SK-N-SH treated with all-trans-retinoic acid at 6 μM for 48 hours (cell line): ENCODE data around the gene RGL2.
A peak's percentile ranks its signal among the peaks of the same experiment; 100 is the strongest.

Experiments
- ATAC-seq: fragments of 200-7000 bp; cut with Tn5 transposase; 3 replicates; pipeline ENCODE4 v1.9.1; 2020; ENCODE audit warnings: mild to moderate bottlenecking, moderate library complexity
- ARNTL ChIP-seq: fragments of 450-650 bp; formaldehyde crosslinking; IDR thresholded peaks from 2 replicates; pipeline ENCODE4 v1.5.0; 2020; ENCODE audit warnings: low read depth, mild to moderate bottlenecking, moderate library complexity, borderline replicate concordance
- BACH2 ChIP-seq: fragments of 250-450 bp; sonication (Bioruptor Pico); IDR thresholded peaks from 2 replicates; pipeline ENCODE4 v1.9.0; 2021; ENCODE audit warnings: mild to moderate bottlenecking, borderline replicate concordance
- CSDC2 ChIP-seq: fragments of 250-450 bp; sonication (Bioruptor Pico); IDR thresholded peaks from 2 replicates; pipeline ENCODE4 v1.5.0; 2020; ENCODE audit warnings: mild to moderate bottlenecking, moderate library complexity
- CSRNP3 ChIP-seq: fragments of 250-450 bp; sonication (Bioruptor Pico); IDR thresholded peaks from 2 replicates; pipeline ENCODE4 v1.5.1; 2021; ENCODE audit warnings: mild to moderate bottlenecking, moderate library complexity
- ESRRG ChIP-seq: fragments of 250-450 bp; sonication (Bioruptor Pico); IDR thresholded peaks from 2 replicates; pipeline ENCODE4 v1.6.1; 2021; ENCODE audit warnings: mild to moderate bottlenecking
- ISL1 ChIP-seq: fragments of 250-450 bp; sonication (Bioruptor Pico); IDR thresholded peaks from 2 replicates; pipeline ENCODE4 v2.1.2; 2022; ENCODE audit warnings: mild to moderate bottlenecking, moderate library complexity
- OSR1 ChIP-seq: fragments of 250-450 bp; sonication (Bioruptor Pico); IDR thresholded peaks from 2 replicates; pipeline ENCODE4 v1.8.0; 2022; ENCODE audit warnings: moderate library complexity, mild to moderate bottlenecking, inconsistent platforms
- PPARA ChIP-seq: fragments of 250-450 bp; sonication (Bioruptor Pico); IDR thresholded peaks from 2 replicates; pipeline ENCODE4 v1.5.0; 2020; ENCODE audit warnings: mild to moderate bottlenecking, borderline replicate concordance
- RARB ChIP-seq: fragments of 250-450 bp; sonication (Bioruptor Pico); IDR thresholded peaks from 2 replicates; pipeline ENCODE4 v1.8.0; 2021; ENCODE audit warnings: mild to moderate bottlenecking, moderate library complexity
- SNAI2 ChIP-seq: fragments of 250-450 bp; sonication (Bioruptor Pico); IDR thresholded peaks from 2 replicates; pipeline ENCODE4 v1.5.0; 2020; ENCODE audit warnings: mild to moderate bottlenecking, moderate library complexity
- TCF4 ChIP-seq: fragments of 250-450 bp; sonication (Bioruptor Pico); IDR thresholded peaks from 2 replicates; pipeline ENCODE4 v1.8.0; 2021; ENCODE audit warnings: mild to moderate bottlenecking, moderate library complexity, borderline replicate concordance
- TOX ChIP-seq: fragments of 250-450 bp; sonication (Bioruptor Pico); IDR thresholded peaks from 2 replicates; pipeline ENCODE4 v1.8.0; 2021; ENCODE audit warnings: mild to moderate bottlenecking, moderate library complexity, borderline replicate concordance
- ZC3H10 ChIP-seq: fragments of 250-450 bp; sonication (Bioruptor Pico); IDR thresholded peaks from 2 replicates; pipeline ENCODE4 v1.5.1; 2021; ENCODE audit warnings: mild to moderate bottlenecking, moderate library complexity
- ZFP3 ChIP-seq: fragments of 250-450 bp; sonication (Bioruptor Pico); IDR thresholded peaks from 2 replicates; pipeline ENCODE4 v1.5.0; 2020; ENCODE audit warnings: mild to moderate bottlenecking, moderate library complexity
- ZFP30 ChIP-seq: fragments of 450-650 bp; formaldehyde crosslinking; IDR thresholded peaks from 2 replicates; pipeline ENCODE4 v1.5.0; 2022; ENCODE audit warnings: mild to moderate bottlenecking, moderate library complexity
- ZNF565 ChIP-seq: fragments of 450-650 bp; formaldehyde crosslinking; conservative IDR thresholded peaks from 2 replicates; pipeline ENCODE4 v1.5.0; 2020; ENCODE audit warnings: low read depth, mild to moderate bottlenecking, moderate library complexity
- ZNF8 ChIP-seq: fragments of 450-650 bp; formaldehyde crosslinking; IDR thresholded peaks from 2 replicates; pipeline ENCODE4 v1.5.0; 2020; ENCODE audit warnings: mild to moderate bottlenecking, moderate library complexity
- TF ChIP-seq, protein P1 (sequence below): fragments of 250-450 bp; sonication (Bioruptor Pico); IDR thresholded peaks from 2 replicates; pipeline ENCODE4 v1.8.0; 2021; ENCODE audit warnings: low read depth, mild to moderate bottlenecking, moderate library complexity, borderline replicate concordance
- TF ChIP-seq, protein P2 (sequence below): fragments of 250-450 bp; sonication (Bioruptor Pico); IDR thresholded peaks from 2 replicates; pipeline ENCODE4 v1.8.0; 2020; ENCODE audit warnings: mild to moderate bottlenecking, moderate library complexity, borderline replicate concordance
- TF ChIP-seq, protein P3 (sequence below): fragments of 250-450 bp; sonication (Bioruptor Pico); IDR thresholded peaks from 2 replicates; pipeline ENCODE4 v1.5.0; 2020; ENCODE audit warnings: mild to moderate bottlenecking, moderate library complexity

Gene RGL2

GRCh38 chr6:33288921-33289783 is 9.6 kb downstream of the RGL2 start, which contains the start of the genes PFDN6 and WDR46:
TSS of gene PFDN6 (plus strand) at chr6:33289601. CDS start at chr6:33289857, 256 bp downstream.
TSS of gene WDR46 (minus strand) at chr6:33289239. CDS start at chr6:33289170, 69 bp downstream.
- peak; percentile 68; the same call in 1 of the 2 replicates for TF ChIP-seq PPARA (CRISPR knock-in tag)
- TF ChIP-seq, protein P1, sequence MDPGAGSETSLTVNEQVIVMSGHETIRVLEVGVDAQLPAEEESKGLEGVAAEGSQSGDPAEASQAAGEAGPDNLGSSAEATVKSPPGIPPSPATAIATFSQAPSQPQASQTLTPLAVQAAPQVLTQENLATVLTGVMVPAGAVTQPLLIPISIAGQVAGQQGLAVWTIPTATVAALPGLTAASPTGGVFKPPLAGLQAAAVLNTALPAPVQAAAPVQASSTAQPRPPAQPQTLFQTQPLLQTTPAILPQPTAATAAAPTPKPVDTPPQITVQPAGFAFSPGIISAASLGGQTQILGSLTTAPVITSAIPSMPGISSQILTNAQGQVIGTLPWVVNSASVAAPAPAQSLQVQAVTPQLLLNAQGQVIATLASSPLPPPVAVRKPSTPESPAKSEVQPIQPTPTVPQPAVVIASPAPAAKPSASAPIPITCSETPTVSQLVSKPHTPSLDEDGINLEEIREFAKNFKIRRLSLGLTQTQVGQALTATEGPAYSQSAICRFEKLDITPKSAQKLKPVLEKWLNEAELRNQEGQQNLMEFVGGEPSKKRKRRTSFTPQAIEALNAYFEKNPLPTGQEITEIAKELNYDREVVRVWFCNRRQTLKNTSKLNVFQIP (CRISPR knock-in tag), result no peak
- TF ChIP-seq, all 23 proteins: peak for 1
- ATAC-seq, result peak; percentile 96

- no peak for ATAC-seq
- TF ChIP-seq ISL1 (CRISPR knock-in tag) (no peak), ZNF565 (CRISPR knock-in tag) (no peak), ZFP30 (CRISPR knock-in tag) (no peak), SNAI2 (no peak), ZNF8 (CRISPR knock-in tag) (no peak), ZC3H10 (CRISPR knock-in tag) (no peak), BACH2 (no peak), PPARA (CRISPR knock-in tag) (no peak), ARNTL (CRISPR knock-in tag) (no peak), CSRNP3 (CRISPR knock-in tag) (no peak), OSR1 (no peak), ZFP3 (CRISPR knock-in tag) (no peak), TCF4 (CRISPR knock-in tag) (no peak)
- TF ChIP-seq, protein P2, sequence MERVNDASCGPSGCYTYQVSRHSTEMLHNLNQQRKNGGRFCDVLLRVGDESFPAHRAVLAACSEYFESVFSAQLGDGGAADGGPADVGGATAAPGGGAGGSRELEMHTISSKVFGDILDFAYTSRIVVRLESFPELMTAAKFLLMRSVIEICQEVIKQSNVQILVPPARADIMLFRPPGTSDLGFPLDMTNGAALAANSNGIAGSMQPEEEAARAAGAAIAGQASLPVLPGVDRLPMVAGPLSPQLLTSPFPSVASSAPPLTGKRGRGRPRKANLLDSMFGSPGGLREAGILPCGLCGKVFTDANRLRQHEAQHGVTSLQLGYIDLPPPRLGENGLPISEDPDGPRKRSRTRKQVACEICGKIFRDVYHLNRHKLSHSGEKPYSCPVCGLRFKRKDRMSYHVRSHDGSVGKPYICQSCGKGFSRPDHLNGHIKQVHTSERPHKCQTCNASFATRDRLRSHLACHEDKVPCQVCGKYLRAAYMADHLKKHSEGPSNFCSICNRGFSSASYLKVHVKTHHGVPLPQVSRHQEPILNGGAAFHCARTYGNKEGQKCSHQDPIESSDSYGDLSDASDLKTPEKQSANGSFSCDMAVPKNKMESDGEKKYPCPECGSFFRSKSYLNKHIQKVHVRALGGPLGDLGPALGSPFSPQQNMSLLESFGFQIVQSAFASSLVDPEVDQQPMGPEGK (CRISPR knock-in tag), result no peak
- TF ChIP-seq, protein P3, sequence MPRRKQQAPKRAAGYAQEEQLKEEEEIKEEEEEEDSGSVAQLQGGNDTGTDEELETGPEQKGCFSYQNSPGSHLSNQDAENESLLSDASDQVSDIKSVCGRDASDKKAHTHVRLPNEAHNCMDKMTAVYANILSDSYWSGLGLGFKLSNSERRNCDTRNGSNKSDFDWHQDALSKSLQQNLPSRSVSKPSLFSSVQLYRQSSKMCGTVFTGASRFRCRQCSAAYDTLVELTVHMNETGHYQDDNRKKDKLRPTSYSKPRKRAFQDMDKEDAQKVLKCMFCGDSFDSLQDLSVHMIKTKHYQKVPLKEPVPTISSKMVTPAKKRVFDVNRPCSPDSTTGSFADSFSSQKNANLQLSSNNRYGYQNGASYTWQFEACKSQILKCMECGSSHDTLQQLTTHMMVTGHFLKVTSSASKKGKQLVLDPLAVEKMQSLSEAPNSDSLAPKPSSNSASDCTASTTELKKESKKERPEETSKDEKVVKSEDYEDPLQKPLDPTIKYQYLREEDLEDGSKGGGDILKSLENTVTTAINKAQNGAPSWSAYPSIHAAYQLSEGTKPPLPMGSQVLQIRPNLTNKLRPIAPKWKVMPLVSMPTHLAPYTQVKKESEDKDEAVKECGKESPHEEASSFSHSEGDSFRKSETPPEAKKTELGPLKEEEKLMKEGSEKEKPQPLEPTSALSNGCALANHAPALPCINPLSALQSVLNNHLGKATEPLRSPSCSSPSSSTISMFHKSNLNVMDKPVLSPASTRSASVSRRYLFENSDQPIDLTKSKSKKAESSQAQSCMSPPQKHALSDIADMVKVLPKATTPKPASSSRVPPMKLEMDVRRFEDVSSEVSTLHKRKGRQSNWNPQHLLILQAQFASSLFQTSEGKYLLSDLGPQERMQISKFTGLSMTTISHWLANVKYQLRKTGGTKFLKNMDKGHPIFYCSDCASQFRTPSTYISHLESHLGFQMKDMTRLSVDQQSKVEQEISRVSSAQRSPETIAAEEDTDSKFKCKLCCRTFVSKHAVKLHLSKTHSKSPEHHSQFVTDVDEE (CRISPR knock-in tag), result no peak
These were observed 10.4 kb downstream of the RGL2 start for GRCh38 chr6:33288141-33288920.

- no peak for ATAC-seq
- TF ChIP-seq ZNF8 (CRISPR knock-in tag) (no peak), CSDC2 (CRISPR knock-in tag) (no peak), RARB (no peak), TOX (no peak), ZNF565 (CRISPR knock-in tag) (no peak), ISL1 (CRISPR knock-in tag) (no peak), ZC3H10 (CRISPR knock-in tag) (no peak), ESRRG (CRISPR knock-in tag) (no peak), PPARA (CRISPR knock-in tag) (no peak)
- TF ChIP-seq, protein P2 (CRISPR knock-in tag), result no peak
- TF ChIP-seq, protein P1 (CRISPR knock-in tag), result no peak
These were observed 11.5 kb downstream of the RGL2 start for GRCh38 chr6:33286946-33287914.
